Measurements from ENCODE around the gene TCF3. TPM values are rescaled to one million over a fixed set of nuclear protein-coding genes. Genes with fewer than 3 reads are reported as not detected.

Gene TCF3
- 46.6 and 55.0 TPM in 2 replicates for total RNA-seq

DNA sequence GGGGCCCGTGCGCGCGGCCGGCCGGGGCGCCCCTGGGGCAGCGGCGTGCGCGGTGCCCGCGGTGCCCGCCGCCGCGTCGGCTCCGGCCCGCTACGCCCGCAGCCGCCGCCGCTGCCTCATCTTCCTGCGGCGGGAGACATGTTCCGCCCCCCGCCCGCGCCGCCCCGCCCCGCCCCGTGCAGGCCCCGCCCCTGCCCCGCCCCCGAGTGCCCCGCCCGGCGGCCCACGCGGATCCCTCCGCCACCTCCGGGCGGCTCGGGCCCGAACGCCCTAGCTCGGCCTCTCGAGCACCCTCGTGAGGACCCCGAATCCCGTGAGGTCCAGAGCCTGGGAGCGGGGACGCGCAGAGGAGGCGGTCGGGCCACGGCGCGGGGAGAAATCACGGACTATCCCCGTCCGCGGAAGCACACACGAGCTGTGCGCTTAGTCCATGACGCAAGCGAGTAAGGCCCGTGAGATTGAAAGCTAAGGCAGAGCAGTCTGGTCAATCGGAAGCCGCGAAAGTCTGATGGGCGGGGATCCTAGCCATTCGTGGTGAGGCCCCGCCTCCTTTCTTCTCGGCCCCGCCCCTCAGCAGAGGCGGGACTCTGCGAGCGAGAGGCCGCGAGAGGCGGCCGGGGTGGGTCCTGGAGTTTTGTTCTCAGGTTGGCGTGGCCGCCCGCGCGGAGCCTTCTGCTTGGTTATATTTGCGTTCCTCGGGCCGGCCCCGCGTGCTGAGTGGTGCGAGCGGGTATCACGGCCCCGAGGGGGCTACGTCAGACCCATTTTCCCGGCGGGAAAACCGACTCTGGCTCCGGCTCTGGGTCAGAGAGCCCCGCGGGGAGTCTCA lies at the start of gene TCF3:
Gene TCF3, minus strand, starts transcription at position 145 of the 829 bp plus-strand sequence. CDS start 2,367 bp downstream, outside the sequence.
- peaks cover 15% of the 10 kb centered on the region for H3K4me1 ChIP-seq (ENCODE audit: insufficient read depth, low read length)
- H3K9me3 ChIP-seq (ENCODE audit: low read depth, low read length): no peaks in the 10 kb centered on the region
- H3K4me2 ChIP-seq (ENCODE audit: insufficient read depth, low read length): peak within 1 kb of the TSS; percentile 91
- H3K36me3 ChIP-seq (ENCODE audit: insufficient read depth, low read length): peaks cover 14% of the 10 kb centered on the region
- peak within 1 kb of the TSS; percentile 97 for H3K27ac ChIP-seq (ENCODE audit: low read depth, low read length)
- peak within 1 kb of the TSS; percentile 99 for H2AFZ ChIP-seq (ENCODE audit: low read length)
- DNase-seq (ENCODE audit: insufficient read length, low spot score, missing footprints): peak; percentile 100
- H3K4me3 ChIP-seq (ENCODE audit: insufficient read depth, low read length): peak within 1 kb of the TSS; percentile 81
- peaks cover 30% of the 10 kb centered on the region for H4K20me1 ChIP-seq (ENCODE audit: insufficient read depth, low read length)
- H3K79me2 ChIP-seq (ENCODE audit: insufficient read depth, low read length): peaks cover 38% of the 10 kb centered on the region
- no peak for TF ChIP-seq CTCF (IDR thresholded peaks at IDR 0.05; ENCODE audit: extremely low read depth, low read depth, low read length)
- H3K27me3 ChIP-seq (ENCODE audit: insufficient read depth, low read length): no peaks in the 10 kb centered on the region

GRCh38 chr19:1700733-1701663 lies 48.6 kb upstream of the TCF3 start:
- DNase-seq (ENCODE audit: insufficient read length, low spot score, missing footprints): peak; percentile 68
- H3K9me3 ChIP-seq (ENCODE audit: low read depth, low read length): peaks cover 4% of the 10 kb centered on the region
- no peaks in the 10 kb centered on the region for H3K79me2 ChIP-seq (ENCODE audit: insufficient read depth, low read length)
- H3K27ac ChIP-seq (ENCODE audit: low read depth, low read length): no peak overlapping the region
- no peaks in the 10 kb centered on the region for H3K36me3 ChIP-seq (ENCODE audit: insufficient read depth, low read length)
- no peak overlapping the region for H3K4me2 ChIP-seq (ENCODE audit: insufficient read depth, low read length)
- H3K4me1 ChIP-seq (ENCODE audit: insufficient read depth, low read length): no peaks in the 10 kb centered on the region
- H2AFZ ChIP-seq (ENCODE audit: low read length): no peak overlapping the region
- H4K20me1 ChIP-seq (ENCODE audit: insufficient read depth, low read length): no peaks in the 10 kb centered on the region
- H3K27me3 ChIP-seq (ENCODE audit: insufficient read depth, low read length): peaks cover 22% of the 10 kb centered on the region
- H3K4me3 ChIP-seq (ENCODE audit: insufficient read depth, low read length): no peak overlapping the region
- no peak for TF ChIP-seq CTCF (IDR thresholded peaks at IDR 0.05; ENCODE audit: extremely low read depth, low read depth, low read length)

GRCh38 chr19:1699998-1700732 lies 47.8 kb upstream of the TCF3 start:
- Histone ChIP-seq H3K4me1 (ENCODE audit: insufficient read depth, low read length) (no peaks in the 10 kb centered on the region), H3K9me3 (ENCODE audit: low read depth, low read length) (peaks cover 1% of the 10 kb centered on the region), H3K79me2 (ENCODE audit: insufficient read depth, low read length) (no peaks in the 10 kb centered on the region), H2AFZ (ENCODE audit: low read length) (no peak overlapping the region), H3K4me3 (ENCODE audit: insufficient read depth, low read length) (no peak overlapping the region), H3K36me3 (ENCODE audit: insufficient read depth, low read length) (no peaks in the 10 kb centered on the region), H3K4me2 (ENCODE audit: insufficient read depth, low read length) (no peak overlapping the region), H4K20me1 (ENCODE audit: insufficient read depth, low read length) (no peaks in the 10 kb centered on the region), H3K27ac (ENCODE audit: low read depth, low read length) (no peak overlapping the region), H3K27me3 (ENCODE audit: insufficient read depth, low read length) (peaks cover 22% of the 10 kb centered on the region)
- peak; percentile 71 for DNase-seq (ENCODE audit: insufficient read length, low spot score, missing footprints)
- no peak for TF ChIP-seq CTCF (IDR thresholded peaks at IDR 0.05; ENCODE audit: extremely low read depth, low read depth, low read length)

All from osteoblast (primary cell).